Epithelial cell of proximal tubule (primary cell): ENCODE data around the gene CD200R1. TPM values are rescaled to one million over a fixed set of nuclear protein-coding genes. Genes with fewer than 3 reads are reported as not detected.

Source experiments
- DNase-seq: peaks from one replicate; pipeline ENCODE4 v3.0.0-alpha.2; 2011; ENCODE audit warnings: low read depth
- H3K4me3 ChIP-seq: 2 replicates; pipeline ENCODE4 v1.5.1; 2011; ENCODE audit warnings: low read depth, mild to moderate bottlenecking, low read length
- total RNA-seq: library from RNA; depleted of rRNA; stranded (reverse); fragments of >200 nt; gene quantifications from 2 replicates; pipeline ENCODE4 v1.2.3, GENCODE V29; 2015
- TF ChIP-seq, protein P1 (sequence below): conservative IDR thresholded peaks from 2 replicates; pipeline ENCODE4 v1.5.1; 2012; ENCODE audit warnings: low read depth, mild to moderate bottlenecking, low read length

CD200R1 gene
- total RNA-seq, 1 donor from 2014 or later, result not detected

DNA sequence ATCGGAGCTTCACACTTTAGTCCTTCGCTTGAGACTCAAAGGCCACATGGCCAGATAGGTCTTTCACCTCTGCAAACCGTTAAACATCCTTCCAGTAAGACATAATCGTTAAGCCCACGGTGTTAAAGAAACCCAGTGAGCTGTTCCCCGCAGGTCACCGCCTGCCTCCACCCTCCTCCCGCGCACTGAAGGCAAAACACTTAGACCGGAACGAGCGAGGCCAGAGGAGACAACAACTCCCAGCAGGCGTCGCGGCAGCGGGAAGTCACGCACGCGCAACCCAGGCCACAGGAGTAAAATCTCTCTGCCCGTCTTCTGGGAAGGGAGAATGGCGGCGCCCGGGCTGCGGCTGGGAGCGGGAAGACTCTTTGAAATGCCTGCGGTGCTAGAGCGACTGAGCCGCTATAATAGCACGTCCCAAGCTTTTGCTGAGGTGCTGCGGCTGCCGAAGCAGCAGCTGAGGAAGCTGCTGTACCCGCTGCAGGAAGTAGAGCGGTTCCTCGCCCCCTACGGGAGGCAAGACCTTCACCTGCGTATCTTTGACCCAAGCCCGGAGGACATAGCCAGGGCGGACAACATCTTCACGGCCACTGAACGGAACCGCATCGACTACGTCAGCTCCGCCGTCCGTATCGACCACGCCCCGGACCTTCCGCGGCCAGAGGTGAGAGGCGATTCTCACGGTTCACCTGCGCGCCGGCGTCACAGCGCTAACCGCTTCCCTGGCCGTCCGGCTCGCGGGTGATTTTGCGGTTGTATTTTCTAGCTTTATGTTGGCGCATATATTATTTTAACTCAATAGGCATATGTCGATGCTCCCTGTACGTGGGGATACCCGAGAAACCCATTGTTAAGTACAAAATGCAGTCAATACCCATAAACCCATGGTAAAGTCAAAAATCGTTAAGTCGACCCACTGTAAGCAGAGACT lies 16.0 kb upstream of the CD200R1 start, which contains the start of gene GTPBP8:
TSS of gene GTPBP8 (plus strand) at position 313 of the 931 bp plus-strand sequence. CDS start at position 329, 16 bp downstream.
- H3K4me3 ChIP-seq, result peak within 1 kb of the TSS; percentile 82
- TF ChIP-seq, protein P1, sequence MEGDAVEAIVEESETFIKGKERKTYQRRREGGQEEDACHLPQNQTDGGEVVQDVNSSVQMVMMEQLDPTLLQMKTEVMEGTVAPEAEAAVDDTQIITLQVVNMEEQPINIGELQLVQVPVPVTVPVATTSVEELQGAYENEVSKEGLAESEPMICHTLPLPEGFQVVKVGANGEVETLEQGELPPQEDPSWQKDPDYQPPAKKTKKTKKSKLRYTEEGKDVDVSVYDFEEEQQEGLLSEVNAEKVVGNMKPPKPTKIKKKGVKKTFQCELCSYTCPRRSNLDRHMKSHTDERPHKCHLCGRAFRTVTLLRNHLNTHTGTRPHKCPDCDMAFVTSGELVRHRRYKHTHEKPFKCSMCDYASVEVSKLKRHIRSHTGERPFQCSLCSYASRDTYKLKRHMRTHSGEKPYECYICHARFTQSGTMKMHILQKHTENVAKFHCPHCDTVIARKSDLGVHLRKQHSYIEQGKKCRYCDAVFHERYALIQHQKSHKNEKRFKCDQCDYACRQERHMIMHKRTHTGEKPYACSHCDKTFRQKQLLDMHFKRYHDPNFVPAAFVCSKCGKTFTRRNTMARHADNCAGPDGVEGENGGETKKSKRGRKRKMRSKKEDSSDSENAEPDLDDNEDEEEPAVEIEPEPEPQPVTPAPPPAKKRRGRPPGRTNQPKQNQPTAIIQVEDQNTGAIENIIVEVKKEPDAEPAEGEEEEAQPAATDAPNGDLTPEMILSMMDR, result peak; percentile 10
- DNase-seq, result peak; percentile 52

DNA sequence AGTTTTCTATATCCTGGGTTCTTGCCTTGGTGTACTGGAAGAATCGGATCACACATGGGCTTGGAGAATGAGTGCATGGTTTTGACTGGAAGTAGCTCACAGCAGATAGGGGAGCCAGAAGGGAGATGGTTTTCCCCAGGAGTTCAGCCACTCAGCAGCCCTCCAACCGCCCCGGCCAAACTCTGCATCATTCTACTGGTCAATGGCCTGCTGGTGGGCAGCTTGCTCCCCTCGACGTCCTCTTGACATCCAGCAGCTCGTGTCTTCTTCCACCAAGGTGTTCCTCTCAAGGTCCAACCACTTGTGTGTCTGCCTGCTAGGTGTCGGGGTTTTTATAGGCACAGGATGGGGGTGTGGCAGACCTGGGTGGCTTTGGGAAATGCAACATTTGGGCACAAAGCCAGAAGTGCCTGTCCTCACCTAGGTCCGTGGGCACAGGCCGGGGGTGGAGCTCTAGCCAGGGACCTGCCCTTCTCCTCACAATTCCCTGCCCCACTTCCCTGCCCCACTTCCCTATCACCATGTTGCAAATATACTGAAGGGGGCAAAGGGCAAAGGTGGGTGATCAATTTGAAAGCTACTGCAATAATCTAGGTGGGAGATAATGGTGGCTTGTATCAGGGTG lies 12.9 kb upstream of the CD200R1 start:
- TF ChIP-seq, protein P1, result no peak
- H3K4me3 ChIP-seq, result no peak overlapping the region
- no peak for DNase-seq

DNA sequence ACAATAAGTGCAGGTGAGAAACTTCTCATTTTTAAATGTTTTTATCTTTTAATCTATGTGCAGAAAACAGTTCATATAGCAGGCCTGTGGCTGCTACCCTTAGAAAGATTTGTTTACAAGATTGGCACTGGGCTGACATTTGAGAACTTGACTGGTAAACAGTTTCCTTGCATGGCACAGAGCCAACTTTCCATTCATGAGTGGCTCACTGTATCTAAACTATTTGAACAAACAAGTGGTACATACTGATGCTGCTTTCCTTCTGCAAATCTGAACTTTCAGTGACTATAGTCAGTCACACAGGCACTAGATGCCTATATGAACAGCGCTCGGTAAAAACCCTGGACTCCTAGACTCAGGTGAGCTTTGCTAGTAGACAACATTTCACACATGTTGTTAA lies 9.6 kb upstream of the CD200R1 start:
- DNase-seq, result no peak
- H3K4me3 ChIP-seq, result no peak overlapping the region
- TF ChIP-seq, protein P1, result no peak

DNA sequence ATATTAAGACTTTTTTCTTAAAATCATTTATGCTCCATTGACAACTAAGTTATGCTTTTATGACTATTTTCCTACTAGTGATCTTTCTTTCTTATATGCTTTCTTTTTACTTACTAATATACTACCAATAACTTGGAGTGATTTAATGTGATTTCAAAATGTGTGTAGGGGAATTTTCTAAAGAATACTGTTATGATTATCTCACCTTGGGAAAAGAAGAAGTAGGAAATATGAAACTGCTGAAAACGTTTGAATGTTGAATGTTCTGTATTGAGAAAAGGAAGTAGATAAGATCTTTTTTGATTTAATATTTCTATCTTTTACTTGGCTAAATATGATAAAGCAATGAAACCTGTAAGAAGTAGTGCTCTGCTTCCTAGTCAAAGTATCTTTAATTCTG lies 7.8 kb upstream of the CD200R1 start:
- H3K4me3 ChIP-seq, result no peak overlapping the region
- no peak for DNase-seq
- TF ChIP-seq, protein P1, result no peak

DNA sequence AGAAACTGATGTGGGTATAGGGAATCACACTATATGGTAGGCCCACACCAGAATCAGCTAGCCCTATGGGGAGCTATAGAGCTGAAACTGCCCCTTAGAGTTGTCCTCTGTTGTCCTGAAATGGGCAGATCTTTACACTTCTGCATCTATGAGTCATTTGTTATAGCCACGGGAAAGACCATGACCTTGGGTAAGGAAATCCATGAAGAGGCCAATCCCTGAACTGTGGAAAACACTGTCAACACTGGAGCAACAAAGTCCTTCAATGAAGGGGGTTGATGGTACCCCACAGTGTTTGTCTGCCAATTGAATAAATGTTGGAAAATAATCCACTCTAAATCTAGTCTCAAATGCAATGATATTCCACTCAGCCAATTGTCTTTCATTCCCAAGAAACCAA lies 5.2 kb upstream of the CD200R1 start:
- no peak overlapping the region for H3K4me3 ChIP-seq
- TF ChIP-seq, protein P1, result no peak
- no peak for DNase-seq

DNA sequence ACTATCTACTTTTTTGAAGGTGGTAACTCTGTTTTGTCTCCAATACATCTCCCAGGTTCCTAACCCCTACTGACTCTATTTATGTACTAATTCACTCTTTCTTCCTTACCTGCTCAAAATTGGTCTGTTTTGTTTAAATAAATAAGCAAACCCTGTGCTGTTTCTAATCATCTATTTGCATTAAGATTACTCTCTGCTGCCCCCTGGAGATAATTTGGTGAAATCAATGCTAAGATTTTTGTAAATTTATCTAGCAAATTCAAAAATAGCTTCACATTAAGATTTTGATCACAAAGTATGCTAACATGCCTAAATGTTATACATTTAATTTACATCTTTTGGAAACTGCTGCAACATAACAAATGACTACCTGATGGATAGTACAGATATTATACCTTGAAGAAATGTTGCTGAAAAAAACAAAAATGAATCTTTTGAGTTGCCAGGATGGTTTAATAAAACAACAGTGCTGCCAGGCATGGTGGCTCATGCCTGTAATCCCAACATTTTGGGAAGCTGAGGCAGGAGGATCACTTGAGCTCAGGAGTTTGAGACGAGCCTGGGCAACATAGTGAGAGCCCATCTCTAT lies 4.4 kb upstream of the CD200R1 start:
- TF ChIP-seq, protein P1, result peak; percentile 64
- H3K4me3 ChIP-seq, result no peak overlapping the region
- no peak for DNase-seq
